Head of caudate nucleus (tissue), 42 donors: Measurements from ENCODE around the gene OR10J5.
"Not testable (repeated sequence)": the region's sequence is repeated elsewhere in the genome, so short reads cannot be mapped to it uniquely, and the experiment has no call there.

ENCODE experiments used
- DNase-seq, 42 donors: peaks; one replicate each; pipeline versions ENCODE4 v3.0.0 to v3.0.0-alpha.2; 2020 to 2021; ENCODE audit warnings: mixed read lengths in 7 of 42
- intact Hi-C: fragments of 100-400 bp; cut with DNase I; formaldehyde crosslinking; loops from one replicate; pipeline ENCODE4 v1.15.0; 2022

The OR10J5 gene, protein sequence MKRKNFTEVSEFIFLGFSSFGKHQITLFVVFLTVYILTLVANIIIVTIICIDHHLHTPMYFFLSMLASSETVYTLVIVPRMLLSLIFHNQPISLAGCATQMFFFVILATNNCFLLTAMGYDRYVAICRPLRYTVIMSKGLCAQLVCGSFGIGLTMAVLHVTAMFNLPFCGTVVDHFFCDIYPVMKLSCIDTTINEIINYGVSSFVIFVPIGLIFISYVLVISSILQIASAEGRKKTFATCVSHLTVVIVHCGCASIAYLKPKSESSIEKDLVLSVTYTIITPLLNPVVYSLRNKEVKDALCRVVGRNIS

DNA sequence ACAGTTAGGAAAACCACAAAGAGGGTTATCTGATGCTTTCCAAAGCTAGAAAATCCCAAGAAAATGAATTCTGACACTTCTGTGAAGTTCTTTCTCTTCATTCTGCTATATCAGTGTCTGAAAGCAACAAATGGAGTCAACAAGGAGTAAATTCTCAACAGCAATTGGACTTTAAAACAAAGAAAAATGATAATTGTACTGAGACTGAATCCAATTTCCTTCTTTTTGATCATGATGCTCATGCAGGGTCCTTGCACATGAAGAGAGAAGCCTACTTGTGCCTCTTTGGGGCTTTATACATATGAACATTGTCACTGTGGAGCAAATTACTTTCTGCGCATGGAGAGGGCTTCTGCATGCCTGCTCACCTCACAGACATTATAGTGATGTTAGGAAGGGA lies at the start of gene OR10J5:
TSS of gene OR10J5 (minus strand) at position 101 of the 400 bp plus-strand sequence. CDS start at position 101, 0 bp downstream.
- no peak for DNase-seq
- intact Hi-C loops = no loop called here

DNA sequence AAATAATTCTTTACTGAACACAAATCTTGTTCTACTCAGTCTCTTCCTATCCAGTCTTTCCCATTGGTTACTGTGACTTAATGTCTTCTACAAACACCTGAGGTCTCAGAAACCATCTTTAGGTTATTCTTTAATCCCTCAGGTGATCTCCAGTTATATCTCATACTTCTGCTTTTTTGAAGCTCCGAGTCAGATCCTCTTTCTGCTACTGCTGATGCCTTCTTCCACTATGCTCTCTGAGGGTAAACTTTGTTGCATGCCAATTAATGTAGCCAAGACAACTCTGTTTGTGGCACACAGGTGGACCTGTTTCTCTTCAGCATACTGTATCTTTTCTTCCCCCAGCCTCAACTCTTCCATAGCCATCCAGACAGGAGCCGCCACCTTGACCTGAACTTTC lies 48.7 kb upstream of the OR10J5 start:
- DNase-seq = no peak
- intact Hi-C loops = no loop called here

DNA sequence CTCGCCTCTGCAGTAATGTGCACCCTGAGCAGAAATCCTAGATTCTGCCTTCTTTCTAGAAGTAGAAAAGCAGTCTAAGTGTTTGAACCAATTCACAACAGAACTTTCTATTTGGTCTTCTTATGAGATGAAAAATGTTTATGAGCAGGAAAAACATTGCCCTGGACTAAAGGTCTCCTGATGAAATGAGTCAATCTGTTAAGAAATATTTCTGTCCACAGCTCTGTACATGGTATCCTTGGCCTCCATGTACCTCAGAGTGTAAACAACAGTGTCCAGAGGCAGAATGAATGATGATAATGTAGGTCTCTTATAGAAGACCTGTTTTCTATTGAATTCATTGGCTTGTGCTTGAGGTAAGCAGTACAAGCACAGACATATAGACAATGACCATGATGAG lies 45.6 kb upstream of the OR10J5 start:
- intact Hi-C loops = no loop called here
- DNase-seq = no peak

DNA sequence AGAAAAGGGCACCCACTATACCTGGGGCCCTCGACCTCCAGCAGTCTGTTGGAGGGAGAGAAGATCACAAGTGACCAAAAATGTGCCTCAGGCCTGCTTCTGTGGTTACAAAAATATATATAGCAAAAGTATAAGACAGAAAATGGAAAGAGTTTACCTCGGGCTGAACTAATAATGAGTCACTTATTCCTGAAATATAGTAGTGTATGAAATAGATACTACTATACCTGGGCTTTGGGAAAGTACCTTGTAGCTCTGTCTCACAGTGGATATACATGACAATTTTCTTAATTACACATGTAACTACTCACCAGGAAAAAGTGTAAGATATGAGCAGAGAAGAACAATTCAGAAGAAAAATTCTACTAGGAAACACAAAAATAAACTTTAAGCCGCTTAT lies 44.5 kb upstream of the OR10J5 start:
- no peak for DNase-seq
- intact Hi-C loops = no loop called here

DNA sequence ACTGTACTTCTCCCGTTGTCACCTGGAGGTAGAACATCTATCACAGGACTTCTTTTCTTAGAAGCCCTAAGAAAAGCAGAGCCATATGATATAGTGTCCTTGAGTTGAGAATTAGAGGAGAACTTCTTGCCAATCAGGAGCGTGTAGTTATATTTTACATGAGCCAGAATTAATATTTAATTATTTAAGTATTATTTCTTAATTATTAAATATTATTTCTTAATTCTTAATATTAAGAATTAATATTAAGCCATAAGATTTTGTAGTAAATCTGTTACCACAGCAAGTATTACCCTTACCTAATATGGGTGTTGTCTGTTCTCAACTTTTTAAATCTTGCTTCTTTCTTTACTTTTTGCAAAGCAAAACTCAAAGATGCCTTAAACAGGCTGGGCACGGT lies 41.6 kb upstream of the OR10J5 start:
- intact Hi-C loops = no loop called here
- no peak for DNase-seq

DNA sequence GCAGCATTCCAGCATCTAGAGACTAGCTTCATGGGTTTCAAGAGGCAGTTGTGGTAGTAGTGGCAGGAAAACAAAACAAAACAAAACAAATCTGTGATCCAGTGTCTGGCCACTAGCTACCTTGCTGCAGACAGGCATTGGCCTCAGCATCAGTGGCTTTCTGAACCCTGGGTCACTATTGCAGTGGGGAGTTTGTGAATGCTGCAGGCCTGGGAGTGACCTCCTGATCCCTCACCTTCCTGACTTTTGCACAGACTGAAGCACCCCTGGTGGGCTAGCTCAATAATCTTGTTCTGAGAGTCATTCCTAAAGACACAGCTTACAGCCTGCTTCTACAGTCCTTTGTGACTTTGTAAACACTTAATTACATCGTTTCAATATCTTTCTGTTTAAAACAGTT lies 26.9 kb upstream of the OR10J5 start:
- no peak for DNase-seq
- intact Hi-C loops = no loop called here

DNA sequence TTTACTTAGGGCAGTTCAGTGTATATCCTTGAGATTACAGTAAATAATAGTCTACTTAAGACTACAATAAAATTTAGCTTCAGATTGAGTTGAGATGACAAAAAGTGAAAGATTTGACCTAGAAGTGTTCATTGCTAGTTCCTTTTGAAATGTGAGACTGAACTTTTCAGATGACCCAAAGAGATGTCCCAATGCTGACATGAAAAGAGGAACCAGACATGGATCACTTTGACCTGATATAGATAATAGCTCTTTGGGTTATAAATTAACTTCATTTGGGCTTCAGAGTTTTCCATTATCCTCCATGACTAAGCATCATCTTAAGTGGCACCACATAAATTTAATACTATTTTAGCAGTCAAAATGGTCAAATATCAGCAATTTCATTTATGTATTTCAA lies 25.7 kb upstream of the OR10J5 start:
- intact Hi-C loops = no loop called here

DNA sequence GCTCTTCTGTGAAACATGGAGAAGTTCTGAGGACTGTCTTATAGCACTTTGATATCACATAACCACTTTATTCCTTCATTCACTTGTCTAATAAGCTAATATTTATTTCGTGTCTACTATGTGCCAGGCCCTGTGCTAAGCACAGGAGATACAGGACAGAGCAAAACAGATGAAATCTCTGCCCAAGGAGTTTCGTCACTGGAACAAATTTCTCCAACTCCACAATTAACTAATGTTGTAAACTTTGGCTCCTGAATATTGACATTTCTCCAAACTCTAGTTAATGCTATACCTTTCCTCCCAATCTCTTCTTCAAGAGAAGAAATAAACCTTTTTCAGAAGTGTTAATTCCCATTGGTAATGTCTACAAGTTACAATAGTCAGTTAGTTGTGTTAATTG lies 24.8 kb upstream of the OR10J5 start:
- intact Hi-C loops = no loop called here
- no peak for DNase-seq

More for the DNA sequence above, 25.7 kb upstream of the OR10J5 start:
- DNase-seq = no peak

DNA sequence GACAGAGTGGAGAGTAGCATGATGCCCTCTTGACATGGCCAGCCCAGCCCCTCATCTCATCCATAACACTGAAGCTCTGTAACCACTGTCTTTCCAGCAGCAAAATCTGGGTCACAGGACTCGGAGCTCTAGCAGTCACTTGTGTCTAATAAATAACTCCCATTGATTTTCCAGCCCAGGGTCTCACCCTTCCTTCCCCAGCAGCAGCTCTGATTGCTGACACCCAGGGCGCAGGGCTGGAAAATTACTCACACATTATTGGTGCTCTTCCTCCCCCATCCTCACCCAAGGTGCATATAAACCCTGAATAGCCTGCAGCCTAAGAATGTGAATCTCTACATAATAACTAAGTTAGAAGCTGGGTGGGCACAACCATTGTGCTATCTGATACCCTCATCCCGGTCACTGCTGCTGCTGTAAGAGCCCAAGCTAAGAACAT lies 21.1 kb upstream of the OR10J5 start:
- intact Hi-C loops = no loop called here
- DNase-seq = no peak

DNA sequence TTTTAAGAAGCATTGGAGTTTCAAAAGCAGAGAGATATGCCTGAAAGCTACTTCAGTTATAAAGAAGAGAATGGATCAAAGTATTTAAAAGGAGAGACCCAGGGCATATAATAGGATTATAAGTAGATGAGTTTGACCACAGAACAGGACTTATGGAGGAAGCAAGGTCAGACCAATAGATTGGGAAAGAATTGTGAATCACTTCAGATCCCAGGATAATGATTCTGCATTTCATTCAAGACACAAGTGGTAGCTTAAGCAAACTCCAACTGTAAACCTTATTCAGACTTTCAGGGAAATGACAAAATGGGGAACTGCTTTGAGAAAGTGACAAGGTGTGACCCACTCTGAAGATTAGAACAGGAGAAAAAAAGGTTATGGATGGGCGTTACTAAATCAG lies 18.9 kb upstream of the OR10J5 start:
- intact Hi-C loops = no loop called here
- DNase-seq = no peak

DNA sequence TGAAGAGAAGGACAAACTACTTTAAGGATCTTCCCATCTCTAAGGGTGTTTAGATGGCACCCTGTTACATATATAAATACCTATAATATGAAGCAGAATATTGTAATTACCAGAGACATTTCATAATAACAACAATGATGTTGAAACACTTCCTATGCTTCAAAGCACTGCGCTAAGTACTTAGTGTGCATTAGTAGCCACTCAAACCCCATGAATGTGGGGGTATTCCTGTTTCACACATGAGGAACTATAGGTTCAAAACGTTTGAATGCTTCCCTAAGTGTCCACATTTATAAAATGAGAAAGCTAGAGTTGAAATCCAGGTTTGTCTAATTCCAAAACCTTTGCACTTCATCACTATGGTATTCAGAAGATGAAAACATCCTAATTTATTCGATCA lies 18.5 kb upstream of the OR10J5 start:
- intact Hi-C loops = no loop called here
- no peak for DNase-seq

DNA sequence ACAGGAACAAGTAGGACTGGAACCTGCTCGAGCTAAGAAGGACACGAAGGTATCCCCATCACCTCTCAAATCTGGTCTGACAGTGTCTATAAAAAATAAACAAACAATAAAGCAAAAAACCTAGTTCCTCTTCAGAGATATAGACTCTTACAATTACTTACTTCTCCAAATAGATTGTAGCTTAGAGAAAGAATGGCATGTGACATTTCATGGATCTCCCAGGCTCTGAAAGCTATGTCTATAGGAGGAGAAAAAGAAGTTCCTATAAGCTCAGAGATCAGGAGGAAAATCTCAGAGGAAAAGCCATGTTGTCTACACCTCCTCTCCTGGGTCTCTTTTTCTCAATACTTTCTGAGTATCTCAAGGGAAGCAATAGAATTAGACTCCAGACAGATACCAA lies 12.3 kb upstream of the OR10J5 start:
- intact Hi-C loops = no loop called here

DNA sequence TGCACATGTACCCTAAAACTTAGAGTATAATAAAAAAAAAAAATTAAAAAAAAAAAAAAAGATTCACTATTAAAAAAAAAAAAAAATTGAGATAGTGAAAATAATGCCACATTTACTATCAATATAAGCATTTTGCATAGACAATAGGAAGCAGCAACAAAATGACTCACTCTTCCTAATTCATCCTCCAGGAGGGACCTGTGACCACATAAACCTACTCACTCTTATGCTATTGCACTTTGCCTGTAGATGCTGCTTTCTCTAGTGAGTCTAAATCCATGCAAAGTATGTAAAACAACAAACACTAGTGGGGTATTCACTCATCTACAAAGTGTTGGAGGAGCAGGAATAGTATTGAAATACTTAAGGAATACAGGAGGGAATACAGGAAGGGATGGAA lies 2.9 kb downstream of the OR10J5 start:
- no peak for DNase-seq
- intact Hi-C loops = no loop called here

More for the DNA sequence above, 12.3 kb upstream of the OR10J5 start:
- no peak for DNase-seq

DNA sequence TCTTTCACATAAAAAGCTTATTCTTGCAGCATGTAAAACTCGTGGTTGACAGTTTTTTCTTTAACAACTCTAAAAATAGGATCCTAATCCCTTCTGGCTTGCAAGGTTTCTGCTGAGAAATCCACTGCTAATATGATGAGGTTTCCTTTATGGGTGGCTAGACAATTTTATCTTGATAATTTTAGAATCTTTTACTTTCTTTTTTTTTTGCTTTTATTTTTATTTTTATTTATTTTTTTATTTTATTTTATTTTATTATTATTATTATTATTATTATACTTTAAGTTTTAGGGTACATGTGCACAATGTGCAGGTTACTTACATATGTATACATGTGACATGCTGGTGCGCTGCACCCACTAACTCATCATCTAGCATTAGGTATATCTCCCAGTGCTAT lies 11.0 kb downstream of the OR10J5 start:
- intact Hi-C loops = not testable (repeated sequence)

DNA sequence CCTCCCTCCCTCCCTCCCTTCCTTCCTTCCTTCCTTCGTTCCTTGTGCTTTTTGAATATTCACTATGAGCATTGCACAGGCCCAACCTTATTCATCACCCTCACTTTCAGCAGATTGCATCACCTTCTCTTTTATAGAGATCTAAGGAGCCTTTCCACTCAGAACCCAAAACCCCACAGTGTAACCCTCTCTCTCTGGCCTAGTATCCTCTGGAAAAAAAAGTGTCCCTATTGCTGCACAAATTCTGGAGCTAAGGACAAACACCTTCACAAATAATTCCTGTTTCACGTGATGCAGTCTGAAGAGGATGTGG lies 25.6 kb downstream of the OR10J5 start:
- no peak for DNase-seq
- intact Hi-C loops = no loop called here

More for the DNA sequence above, 11.0 kb downstream of the OR10J5 start:
- DNase-seq = not testable (repeated sequence)

DNA sequence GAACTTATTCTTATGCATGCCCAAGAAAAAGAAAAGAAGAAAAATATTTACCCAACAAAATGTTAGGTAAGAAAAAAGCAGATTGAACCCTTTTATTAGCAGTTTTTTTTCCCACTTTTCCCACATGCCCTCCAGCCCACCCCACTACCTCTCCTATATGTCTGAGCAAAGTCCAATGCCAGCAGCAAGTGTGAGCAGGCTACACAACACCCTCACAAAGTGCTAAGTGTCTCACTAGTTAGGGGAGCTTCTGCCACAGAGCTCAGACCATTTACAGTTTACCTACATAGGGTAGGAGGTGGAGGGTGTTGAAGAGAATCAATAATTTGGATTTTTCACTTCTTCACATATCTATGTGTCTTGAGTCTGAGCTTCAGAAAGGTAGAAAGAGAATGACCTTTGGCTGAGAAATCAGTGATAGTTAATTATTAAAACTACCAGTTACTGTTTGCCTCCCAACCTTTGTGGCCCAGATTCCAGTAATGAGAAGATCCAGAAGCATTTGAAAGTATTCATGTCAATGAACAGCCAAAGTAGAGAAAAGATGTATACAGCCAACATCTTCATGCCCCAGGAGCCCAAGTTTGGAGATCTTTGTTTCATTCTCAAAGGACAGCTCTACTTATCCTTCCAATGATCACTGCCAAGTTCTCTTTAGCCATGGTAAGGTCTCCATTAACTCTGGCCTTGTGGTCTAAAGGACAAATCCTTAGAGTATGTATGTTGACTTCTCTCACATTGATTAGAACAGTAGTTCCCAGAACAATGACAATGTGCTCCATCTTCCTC lies 26.2 kb downstream of the OR10J5 start:
- intact Hi-C loops = no loop called here

DNA sequence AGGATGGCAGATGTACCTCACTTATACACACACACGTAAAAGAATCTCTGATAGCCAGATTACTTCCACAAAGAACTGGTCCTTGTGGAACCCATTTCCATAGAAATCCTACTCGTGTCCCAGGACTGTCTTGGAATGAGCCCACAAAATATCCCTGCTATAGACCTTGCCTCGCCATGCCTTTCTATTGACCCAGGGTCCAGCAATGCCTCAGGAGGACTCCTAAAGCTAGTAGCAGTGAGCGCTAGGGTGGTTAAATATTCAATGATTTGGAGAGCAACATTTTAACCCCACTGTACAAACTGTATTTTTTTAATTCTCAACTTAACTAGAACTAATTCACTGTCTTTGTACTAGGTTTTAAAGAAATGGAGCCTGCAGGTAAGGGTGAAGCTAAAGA lies 26.9 kb downstream of the OR10J5 start:
- no peak for DNase-seq
- intact Hi-C loops = no loop called here

More for the DNA sequence above, 26.2 kb downstream of the OR10J5 start:
- DNase-seq = no peak

DNA sequence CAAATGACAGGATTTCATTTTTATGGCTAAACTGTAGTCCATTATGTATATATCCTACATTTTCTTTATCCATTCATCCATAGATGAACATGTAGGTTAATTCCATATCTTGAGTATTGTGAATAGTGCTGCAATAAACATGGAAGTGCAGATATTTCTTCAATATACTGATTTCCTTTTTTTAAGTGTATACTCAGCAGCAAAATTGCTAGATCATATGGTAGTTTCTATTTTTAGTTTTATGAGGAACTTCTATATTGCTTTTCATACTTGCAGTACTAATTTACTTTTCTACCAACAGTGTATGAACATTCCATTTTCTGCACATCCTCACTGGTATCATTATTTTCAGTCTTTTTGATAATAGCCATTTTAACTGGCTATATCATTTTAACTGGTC lies 30.1 kb downstream of the OR10J5 start:
- intact Hi-C loops = no loop called here
- no peak for DNase-seq

DNA sequence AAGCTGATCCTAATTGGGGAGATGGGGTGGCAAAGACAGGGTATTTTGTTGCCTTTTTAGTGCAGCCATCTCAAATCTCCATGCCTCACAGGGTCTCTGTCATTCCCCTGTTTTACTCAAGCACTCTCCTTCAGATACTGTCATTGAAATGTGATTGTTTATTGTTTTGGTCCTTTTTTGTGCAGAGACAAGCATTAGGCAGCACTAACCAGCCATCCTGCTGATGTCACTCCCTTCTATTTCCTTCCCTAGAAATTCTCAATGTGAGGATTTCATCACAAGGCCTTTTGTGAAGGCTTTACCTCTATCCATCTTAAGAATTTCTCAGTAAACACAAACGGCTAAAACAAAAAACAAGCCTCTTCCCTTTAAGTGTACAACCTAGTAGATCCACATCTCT lies 34.7 kb downstream of the OR10J5 start:
- DNase-seq = no peak
- intact Hi-C loops = no loop called here

DNA sequence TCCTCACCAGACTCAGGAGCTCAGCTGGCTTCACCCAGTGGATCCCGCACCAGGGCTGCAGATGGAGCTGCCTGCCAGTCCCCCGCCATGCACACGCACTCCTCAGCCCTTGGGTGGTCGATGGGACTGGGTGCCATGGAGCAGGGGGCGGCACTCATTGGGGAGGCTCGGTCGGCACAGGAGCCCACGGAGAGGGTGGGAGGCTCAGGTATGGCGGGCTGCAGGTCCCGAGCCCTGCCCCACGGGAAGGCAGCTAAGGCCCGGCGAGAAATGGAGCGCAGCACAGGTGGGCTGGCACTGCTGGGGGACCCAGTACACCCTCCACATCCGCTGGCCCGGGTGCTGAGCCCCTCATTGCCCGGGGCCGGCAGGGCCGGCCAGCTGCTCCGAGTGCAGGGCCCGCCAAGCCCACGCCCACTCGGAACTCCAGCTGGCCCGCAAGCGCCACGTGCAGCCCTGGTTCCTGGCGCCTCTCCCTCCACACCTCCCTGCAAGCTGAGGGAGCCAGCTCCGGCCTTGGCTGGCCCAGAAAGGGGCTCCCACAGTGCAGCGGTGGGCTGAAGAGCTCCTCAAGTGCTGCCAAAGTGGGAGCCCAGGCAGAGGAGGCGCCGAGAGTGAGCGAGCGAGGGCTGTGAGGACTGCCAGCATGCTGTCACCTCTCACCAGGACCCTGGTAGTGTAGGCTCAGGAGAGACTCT lies 41.1 kb downstream of the OR10J5 start:
- intact Hi-C loops = not testable (repeated sequence)

More for the DNA sequence above, 41.1 kb downstream of the OR10J5 start:
- not testable (repeated sequence) for DNase-seq
